Stimulated activated CD8-positive, alpha-beta memory T cell treated with anti-CD3 and anti-CD28 coated beads, Interleukin-7, amount 100 ng/mL, for 4 hours (primary cell): ENCODE measurements around the gene PCBP3.
"Not testable (repeated sequence)": the region's sequence is repeated elsewhere in the genome, so short reads cannot be mapped to it uniquely, and the experiment has no call there.

ENCODE experiments used
- DNase-seq, 2 donors: peaks; one replicate each; pipeline ENCODE4 v3.0.0-alpha.2; 2020; ENCODE audit warnings: low read depth in 2 of 2

Gene PCBP3

GRCh38 chr21:45874716-45875415 lies 231.3 kb downstream of the PCBP3 start:
- peak in 1 of 2 donors; percentile 27 for DNase-seq

- no peak for DNase-seq
These were observed 231.9 kb downstream of the PCBP3 start for GRCh38 chr21:45875416-45875760.

GRCh38 chr21:45875881-45876280 lies 232.4 kb downstream of the PCBP3 start:
- no peak for DNase-seq

GRCh38 chr21:45876381-45877170 lies 233.1 kb downstream of the PCBP3 start:
- DNase-seq = no peak

- DNase-seq = no peak
These were observed 233.6 kb downstream of the PCBP3 start for GRCh38 chr21:45877171-45877438.

- DNase-seq = no peak
These were observed 234.4 kb downstream of the PCBP3 start for GRCh38 chr21:45877821-45878469.

GRCh38 chr21:45880097-45881068 lies 236.9 kb downstream of the PCBP3 start:
- peak; percentile 32 to 54 for DNase-seq

- no peak for DNase-seq
These were observed 239.1 kb downstream of the PCBP3 start for GRCh38 chr21:45882645-45883044.

GRCh38 chr21:45883090-45883489 lies 239.6 kb downstream of the PCBP3 start:
- no peak for DNase-seq

GRCh38 chr21:45885597-45885929 lies 242.0 kb downstream of the PCBP3 start:
- DNase-seq = no peak

- not testable (repeated sequence) for DNase-seq
These were observed 242.5 kb downstream of the PCBP3 start for GRCh38 chr21:45885930-45886601.

GRCh38 chr21:45886610-45887026 lies 243.1 kb downstream of the PCBP3 start:
- peak in 1 of 2 donors; percentile 18 for DNase-seq

GRCh38 chr21:45887120-45887611 lies 243.6 kb downstream of the PCBP3 start:
- DNase-seq = no peak

GRCh38 chr21:45887788-45888187 lies 244.3 kb downstream of the PCBP3 start:
- DNase-seq = no peak

GRCh38 chr21:45888386-45889009 lies 245.0 kb downstream of the PCBP3 start:
- no peak for DNase-seq

GRCh38 chr21:45889256-45889655 lies 245.7 kb downstream of the PCBP3 start:
- no peak for DNase-seq

- no peak for DNase-seq
These were observed 246.4 kb downstream of the PCBP3 start for GRCh38 chr21:45889961-45890360.

- DNase-seq = no peak
These were observed 248.0 kb downstream of the PCBP3 start for GRCh38 chr21:45891388-45892155.

GRCh38 chr21:45892156-45892915 lies 248.8 kb downstream of the PCBP3 start:
- no peak for DNase-seq
